GM18507 (cell line): Measurements from ENCODE around the gene AGAP1.

ENCODE experiments used
- DNase-seq: peaks from one replicate; pipeline ENCODE4 v3.0.0; 2011; ENCODE audit warnings: low read depth; ENCODE audit not compliant: insufficient read length; ENCODE audit errors: extremely low spot score
- FAIRE-seq: peaks from 2 replicates; lab custom pipeline; 2011; peaks lifted over from hg19 to GRCh38; lab: Jason Lieb, UNC

The AGAP1 gene

DNA sequence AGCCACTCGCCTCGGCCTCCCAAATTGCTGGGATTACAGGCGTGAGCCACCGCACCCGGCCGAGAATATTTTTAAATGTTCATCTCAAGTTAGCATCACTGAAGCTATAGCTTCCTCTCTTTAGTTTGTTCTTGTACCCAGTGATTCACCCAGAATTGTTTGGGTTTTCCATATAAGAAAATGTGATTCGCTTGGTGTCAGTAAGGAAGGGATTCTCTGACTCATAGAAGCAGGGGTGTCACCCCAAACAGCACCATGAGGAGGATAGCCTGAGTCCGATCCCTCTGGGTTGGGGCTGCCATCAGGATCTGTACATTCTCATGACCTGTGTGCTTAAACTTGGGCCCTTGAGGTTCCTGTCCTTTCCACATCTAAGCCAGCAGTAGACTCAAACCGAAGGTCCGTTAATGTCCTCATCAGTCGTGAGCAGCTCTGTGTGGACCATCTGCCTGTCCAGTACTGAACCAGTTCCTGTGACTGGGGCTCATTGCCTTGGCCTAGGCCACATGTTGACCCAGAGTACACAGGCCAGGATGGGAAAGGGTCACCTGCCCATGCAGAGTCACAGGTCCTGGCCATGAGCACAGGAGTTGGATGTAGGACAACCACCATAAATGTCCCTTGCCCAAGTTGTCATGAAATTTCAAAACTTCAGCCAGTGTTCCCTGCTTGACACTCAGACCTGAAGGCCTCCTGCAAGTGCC, 362.5 kb downstream of the AGAP1 start:
- FAIRE-seq (no peak), DNase-seq (no peak)

DNA sequence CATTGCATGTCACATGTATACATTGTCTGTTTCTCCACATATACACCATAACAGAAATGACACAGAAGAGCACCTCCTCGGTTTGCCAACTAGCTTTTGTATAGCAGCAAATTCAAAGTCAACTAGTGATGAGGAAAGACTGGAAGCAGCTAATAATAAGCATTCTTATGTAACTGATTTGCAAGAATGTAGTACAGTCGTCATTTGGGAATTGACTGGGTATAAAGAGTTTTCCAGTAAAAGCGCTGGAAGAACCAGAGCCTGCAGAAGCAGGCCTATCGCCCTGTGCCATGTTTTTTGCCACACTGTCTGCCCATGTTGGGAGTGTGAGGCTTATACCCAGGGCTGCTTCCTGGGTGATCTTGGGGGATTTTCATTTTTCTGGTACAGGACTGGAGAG, 363.8 kb downstream of the AGAP1 start:
- FAIRE-seq = no peak
- no peak for DNase-seq

DNA sequence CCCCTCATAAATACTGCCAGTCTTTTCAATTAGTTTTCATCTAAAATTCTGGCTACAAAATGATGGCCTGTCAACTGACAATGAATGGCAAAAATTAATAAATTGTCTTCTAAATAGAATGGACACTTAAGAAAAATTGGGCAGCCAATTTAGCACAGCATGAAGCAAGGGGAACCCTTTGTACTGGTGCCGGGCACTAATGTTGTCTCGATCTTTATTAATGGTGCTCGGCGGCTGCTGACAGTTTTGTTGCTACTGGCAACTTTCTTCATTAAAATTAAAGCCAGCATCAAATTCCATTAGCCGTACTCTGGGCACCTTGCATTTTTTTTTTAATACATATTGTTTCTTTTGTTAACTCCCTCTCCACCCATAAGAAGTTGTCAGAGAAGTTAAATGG, 365.0 kb downstream of the AGAP1 start:
- FAIRE-seq (no peak), DNase-seq (no peak)

DNA sequence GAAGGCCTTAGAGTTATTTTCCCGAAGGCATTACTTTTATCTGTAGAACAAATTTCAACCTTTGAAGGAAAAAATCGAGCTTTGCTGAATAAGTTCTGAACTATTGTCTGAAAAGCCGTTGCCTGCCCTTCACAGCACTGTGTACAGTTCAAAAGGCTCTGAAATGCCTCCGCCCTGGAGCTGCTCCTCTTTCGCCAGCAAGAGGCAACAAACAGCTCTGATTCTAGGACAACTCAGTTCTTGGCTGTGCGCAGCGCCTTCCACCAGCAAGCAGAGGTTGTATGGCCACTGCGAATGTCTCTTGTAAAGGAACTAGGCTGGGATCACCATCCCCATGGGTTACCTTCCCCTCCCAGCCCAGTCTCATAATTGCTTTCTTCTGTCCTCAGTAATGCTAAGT, 365.8 kb downstream of the AGAP1 start:
- no peak for FAIRE-seq
- no peak for DNase-seq

DNA sequence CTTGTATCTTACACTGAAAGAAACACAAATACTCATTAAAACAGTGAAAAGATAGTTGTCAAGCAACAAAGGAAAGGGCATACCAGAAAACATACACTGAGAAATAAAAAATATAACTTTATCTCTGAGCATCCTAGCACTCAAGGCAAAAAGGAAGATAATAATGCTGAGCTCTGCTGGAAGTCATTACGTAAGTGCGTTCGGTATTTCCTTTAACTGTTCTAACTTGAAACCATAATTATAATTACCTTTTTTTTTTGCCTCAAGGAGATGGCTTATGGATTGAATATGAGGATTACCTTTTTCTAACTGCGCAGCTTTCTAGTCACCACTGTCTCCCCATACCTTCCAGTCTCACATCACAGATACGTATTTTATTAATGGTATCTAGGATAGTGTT, 366.3 kb downstream of the AGAP1 start:
- no peak for DNase-seq

DNA sequence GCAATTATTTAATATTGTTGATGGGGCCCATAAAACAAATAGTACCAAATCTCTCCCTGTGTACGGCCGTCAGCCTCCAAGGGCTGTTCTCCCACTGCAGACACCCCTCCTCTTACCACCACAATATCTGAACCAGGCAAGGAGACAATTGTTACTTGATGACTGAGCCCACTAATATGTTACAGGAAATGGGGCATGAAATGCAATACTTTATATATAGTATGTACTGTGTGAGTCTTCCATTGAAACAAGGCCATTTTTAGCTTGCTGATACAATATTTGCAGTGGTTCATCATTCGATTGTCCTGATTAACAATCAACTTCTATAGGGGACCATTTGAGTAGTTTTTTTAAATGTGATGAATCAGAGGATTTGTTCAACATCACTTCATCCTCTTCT, 367.0 kb downstream of the AGAP1 start:
- FAIRE-seq (no peak), DNase-seq (no peak)

More for the DNA sequence above, 366.3 kb downstream of the AGAP1 start:
- FAIRE-seq = no peak

DNA sequence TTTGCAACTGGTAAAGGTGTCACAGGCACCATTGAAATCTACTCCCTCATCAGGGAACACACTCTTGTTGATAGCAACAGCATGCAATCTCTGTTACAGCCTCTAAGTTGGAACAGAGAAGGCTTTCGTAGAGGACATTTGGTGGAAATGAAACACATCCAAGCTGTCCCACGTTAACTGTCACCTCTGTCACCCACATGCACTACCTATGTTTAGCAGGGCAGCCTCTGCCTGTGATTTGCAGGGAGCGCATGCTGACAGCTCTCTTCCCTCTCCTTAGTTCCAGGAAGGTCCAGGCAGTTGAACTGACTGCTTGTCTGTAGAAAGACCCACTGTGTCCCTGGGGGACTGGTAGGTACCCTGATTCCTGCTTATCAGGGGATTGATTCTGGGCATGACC, 367.5 kb downstream of the AGAP1 start:
- DNase-seq (no peak), FAIRE-seq (no peak)

DNA sequence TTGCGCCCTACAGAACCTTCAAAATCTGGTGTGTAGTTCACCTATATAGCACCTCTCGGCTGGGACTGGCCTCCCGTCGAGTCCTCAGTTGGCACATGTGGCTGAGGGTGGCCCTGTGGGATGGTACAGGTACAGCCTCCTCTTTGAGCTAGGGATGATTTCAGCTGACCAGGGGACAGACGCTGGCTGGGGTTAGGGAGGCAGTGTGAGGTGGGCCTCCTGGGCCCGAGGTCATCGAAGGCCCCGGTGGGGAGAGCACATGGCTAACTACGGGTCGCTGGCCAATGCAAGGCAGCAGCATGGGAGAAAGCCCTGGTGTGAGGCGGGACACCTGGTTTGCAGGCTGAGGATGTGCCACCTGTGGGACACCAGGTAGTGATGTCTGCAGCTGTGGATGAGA, 369.6 kb downstream of the AGAP1 start:
- no peak for DNase-seq
- FAIRE-seq = no peak

DNA sequence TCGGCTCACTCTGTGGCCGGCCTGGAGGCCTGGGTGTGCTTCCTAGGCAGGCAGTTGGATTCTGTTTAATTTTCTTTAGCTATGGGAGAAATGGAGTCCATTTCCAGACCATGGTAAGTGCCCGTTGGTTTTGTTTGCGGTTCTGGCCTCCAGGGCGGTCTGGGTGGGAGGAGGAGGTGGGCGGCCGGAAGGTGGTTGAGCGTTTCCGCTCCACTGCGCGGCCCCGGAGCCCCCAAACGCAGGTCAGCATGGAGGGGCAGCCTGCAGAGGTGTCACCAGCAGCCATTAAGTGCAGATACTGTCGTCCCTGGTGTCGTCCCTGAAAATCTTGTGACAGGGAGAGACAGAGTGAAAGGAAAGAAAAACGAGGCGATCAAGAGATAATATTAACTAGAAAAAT, 370.5 kb downstream of the AGAP1 start:
- FAIRE-seq = no peak
- DNase-seq = no peak

DNA sequence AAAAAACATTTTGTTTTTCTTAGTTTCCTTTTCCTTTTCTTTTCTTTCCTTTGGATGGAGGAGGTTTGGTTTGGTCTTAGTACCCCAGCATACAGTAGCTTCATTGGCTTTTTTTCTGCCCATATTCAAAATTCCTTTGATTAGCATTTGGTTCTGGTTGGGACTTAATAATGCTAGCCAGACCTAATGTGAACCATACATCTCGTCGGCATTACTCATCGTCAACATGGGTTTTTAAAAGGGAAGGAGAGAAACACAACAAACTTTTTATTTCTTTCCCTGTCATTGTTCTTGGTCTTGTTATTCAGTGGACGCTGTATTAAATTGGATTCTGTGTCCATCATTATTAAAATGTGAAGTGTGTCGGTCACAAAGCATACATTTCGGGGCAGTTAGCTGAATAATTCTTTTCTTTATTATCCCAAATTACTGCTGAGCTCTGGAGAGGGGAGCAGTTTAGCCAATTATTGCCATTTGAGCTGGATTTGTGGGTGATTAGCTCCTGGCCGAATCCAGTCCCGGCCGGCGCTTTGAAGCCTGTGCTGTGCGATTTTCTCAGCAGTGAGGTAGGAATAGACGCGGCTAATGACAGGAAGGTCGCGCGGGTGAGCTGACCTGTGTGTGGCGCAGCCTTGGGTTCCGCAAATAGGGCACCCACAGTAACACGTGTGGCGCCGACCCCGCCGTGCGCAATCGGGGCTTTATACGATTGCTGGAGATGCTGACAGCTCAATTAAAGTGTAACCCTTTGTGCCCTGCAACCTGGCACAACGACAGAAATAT, 371.1 kb downstream of the AGAP1 start:
- no peak for FAIRE-seq

DNA sequence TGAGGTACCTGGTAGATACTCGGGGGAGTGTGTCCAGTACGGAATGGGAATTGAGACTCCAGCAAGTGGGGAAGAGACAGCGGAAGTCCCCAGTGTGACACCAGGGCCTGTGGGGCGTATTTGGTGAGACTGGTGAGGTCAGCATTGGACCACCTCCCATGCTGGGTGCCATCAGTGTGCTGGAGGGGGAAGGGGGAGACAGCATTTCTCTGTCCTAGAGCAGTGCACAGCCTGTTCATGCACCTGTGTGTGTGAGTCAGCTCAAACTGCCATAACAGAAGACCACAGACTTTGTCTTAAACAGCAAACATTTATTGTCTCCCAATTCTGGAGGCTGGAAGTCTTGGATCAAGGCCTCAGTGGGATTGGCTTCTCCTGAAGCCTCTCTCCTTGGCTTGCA, 372.5 kb downstream of the AGAP1 start:
- no peak for FAIRE-seq
- DNase-seq = no peak

More for the DNA sequence above, 371.1 kb downstream of the AGAP1 start:
- no peak for DNase-seq

DNA sequence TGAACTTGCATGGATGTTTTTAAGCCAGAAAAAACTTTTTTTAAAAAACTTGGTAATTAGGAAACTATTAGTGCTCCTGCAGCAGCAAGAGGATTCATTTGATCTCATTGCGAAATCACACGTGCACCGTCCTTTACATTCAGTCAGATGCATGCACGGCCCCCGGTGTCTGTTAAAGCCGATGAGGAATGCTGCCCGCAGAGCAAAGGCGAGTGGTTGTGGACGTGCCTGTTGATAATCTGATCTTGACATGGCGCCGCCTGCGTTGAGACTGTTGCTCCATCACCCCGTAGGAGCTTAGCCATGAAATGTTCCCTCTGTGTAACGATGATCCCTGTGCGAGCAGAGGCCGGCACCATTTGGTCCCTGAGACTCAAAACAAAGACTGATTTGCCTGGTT, 374.4 kb downstream of the AGAP1 start:
- DNase-seq (no peak), FAIRE-seq (no peak)

DNA sequence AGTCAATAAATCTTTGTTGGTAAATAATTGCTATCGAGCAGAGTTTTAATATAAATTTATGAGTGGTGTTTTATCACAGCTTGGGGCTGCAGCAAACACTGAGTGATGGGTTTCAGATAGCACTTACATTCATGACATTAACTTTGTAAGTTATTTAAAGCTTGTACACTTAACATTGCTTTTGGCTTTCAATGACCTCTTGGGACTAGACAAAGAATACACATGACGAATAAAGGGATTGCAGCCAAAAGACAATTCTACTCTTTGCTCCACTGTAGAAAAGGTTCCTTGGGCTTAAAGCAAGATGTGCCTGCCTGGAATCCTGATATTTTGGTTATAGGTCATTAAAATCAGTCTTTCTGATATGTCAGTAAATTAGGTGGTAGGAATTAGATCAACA, 374.8 kb downstream of the AGAP1 start:
- FAIRE-seq = no peak
- DNase-seq = no peak

DNA sequence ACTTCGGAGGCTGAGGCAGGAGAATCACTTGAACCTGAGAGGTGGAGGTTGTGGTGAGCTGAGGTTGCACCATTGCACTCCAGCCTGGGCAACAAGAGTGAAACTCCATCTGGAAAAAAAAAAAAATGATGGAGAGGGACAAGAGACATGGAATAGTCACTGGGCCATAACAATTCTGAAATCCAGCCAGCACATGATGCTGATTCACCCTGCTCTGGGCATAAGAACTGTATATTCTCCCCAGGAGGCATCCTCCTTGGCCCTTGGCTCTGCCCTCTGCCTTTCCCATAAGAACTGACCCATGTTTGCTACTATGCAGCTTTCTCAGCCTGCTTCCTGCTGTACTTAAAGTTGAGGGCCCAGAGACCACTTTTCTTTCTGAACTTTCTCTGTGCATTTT, 376.7 kb downstream of the AGAP1 start:
- no peak for FAIRE-seq
- no peak for DNase-seq

DNA sequence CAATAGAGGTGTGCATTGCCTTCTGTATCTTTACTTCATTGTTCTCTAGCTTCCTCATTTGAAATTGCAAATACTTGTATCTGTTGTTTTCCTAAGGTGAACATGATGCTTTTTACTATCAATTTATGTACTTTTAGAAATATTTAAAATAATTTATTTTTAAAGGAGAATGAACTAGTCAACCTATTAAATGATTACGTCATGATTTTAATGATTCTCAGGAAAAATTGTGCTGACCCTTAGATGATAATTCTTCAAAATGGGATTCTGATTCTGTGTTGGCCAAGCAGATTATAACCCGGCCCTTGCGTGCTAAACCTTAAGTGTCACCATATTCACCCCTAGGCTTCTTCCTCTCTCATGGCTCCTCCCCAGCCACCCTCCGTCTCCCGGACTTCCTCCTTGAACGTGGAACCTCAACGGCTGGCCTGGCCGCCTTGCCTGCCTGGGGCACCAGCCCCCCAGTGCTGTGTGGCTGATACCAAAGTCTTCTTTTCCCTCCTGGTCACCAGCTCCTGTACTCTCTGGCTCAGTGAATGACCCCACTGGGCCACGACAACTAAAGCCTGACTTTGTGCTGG, 382.3 kb downstream of the AGAP1 start:
- FAIRE-seq = no peak
- no peak for DNase-seq

DNA sequence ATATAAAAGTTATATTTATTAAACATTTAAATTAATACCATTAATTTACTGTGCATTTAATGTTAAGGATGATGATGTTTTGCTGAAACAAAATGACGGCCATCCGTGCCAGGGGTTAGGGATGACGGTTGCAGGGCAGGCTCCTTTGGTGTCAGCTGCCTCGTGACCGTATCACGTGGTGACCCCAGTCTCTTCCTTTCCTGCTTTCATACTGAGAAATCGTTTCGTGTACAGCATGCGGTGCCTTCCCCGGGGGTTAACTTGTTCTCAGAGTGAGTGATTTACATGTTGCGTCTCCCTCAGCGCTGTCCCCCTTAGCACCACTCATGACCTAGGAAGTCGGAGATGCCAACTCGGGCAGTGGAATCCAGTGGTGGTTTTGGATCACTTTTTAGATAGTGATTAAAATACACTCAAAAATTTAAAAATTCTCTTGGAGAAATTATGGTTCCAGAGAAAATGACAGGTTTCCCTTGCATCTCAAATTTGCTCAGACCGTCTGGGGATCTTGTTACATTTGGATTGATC, 383.5 kb downstream of the AGAP1 start:
- no peak for DNase-seq
- FAIRE-seq = no peak

DNA sequence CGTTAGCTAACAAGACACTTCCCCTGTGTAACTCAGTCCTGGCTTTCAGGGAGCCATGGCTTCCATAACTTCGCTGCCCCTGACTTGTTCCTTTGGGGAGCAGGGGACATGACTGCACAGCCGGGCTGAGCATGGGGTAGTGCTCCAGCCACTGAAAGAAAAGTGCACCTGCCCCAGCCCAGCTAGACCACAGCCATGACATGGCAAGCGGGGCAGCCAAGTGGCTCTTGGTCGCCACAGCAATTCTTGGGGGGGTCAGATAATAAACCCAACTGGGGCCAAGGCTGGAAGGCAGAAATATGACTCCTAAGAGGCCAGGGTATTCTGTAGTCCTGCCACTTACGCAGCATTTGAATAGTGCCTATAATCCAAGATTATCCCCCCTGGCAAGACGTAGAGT, 385.3 kb downstream of the AGAP1 start:
- DNase-seq (no peak), FAIRE-seq (no peak)

DNA sequence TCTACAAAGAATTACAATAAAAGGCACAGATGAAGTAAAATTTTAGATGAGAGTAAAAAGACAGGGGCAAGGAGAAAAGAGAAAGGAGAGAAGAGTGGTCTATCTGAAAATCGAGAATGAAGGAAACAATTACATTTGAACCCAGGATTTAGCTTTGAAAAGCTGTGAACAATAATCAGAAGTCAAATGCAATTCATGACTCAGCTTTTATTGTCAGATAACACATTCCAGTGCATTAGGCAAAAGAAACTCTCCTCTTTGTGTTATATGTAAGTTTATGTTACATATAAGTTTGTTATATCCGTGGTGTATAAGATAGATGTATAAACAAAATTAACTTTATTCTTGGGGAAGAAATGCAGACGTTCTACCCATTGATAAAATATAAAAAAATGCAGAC, 389.8 kb downstream of the AGAP1 start:
- DNase-seq (no peak), FAIRE-seq (no peak)

DNA sequence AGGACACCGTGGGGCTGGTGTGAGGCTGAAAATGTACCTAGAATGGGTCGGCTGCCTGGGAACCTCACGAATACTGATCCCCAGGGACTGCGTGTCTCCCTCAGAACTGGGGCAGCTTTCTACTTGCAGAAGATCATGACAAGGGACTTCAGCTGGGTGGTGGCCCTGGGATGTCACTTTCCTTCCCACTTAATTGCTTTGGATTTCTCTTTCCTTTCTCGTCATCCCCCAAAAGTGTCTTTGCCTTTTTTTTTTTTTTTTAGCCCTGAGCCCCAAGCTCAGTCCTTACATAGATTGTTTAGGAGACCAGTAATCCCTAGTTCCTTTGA, 395.4 kb downstream of the AGAP1 start:
- FAIRE-seq = no peak
- DNase-seq = no peak

DNA sequence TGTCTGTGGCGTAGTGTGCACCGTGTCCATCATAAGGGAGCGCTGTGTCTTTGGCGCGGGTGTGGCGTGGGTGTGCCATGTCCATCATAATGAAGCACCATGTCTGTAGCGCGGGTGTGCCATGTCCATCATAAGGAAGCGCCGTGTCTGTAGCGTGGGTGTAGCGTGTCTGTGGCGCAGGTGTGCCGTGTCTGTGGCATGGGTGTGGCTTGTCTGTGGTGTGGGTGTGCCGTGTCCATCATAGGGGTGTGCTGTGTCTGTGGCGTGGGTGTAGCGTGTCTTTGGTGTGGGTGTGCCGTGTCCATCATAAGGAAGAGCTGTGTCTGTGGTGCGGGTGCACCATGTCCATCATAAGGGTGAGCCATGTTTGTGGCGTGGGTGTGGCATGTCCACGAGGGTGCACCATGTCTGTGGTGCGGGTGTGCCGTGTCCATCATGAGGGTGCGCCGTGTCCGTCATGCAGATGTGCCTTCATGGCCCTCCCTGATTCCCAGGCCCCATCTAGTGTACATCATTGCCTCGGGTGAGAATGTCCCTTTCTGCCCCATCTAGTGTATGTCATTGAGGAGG, 399.4 kb downstream of the AGAP1 start:
- no peak for FAIRE-seq

DNA sequence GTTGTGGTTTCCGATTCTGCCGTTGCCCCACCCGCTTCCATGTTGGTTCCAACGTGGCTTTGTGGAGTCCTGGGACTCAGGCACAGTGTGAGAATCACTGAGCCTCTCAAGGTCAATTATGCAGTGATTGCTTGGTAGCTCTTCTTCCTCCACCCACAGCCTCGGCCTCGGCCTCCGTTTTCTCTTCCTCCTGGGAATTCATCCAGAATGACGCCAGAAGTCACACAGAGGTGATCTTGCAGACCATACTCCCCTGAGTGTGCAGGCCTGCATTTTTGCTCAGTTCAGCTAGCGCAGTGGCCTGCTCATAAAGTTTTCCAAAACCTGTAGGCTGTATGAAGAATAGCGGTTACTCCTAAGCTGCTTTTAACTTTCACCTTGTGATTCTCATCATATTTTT, 401.0 kb downstream of the AGAP1 start:
- FAIRE-seq = no peak
- no peak for DNase-seq

More for the DNA sequence above, 399.4 kb downstream of the AGAP1 start:
- no peak for DNase-seq
